OCI-LY1 (cell line): ENCODE measurements around the gene SAG.

Experiments used
- H2AFZ ChIP-seq: fragments of 200-600 bp; sonication (generic), shearing (Covaris generic); 2 replicates; pipeline ENCODE4 v1.6.0; 2014; ENCODE audit warnings: antibody characterized with exemption, mild to moderate bottlenecking, low read length
- H3F3A ChIP-seq: fragments of 200-600 bp; sonication (generic), shearing (Covaris generic); 2 replicates; pipeline ENCODE4 v1.6.0; 2014; ENCODE audit warnings: mild to moderate bottlenecking, antibody characterized with exemption, low read length, moderate library complexity; ENCODE audit not compliant: insufficient read depth
- H3K27ac ChIP-seq: fragments of 200-600 bp; sonication (generic); 2 replicates; pipeline ENCODE4 v1.5.1; 2014; ENCODE audit warnings: low read length, mixed run types, mild to moderate bottlenecking, low read depth; ENCODE audit not compliant: poor library complexity, severe bottlenecking
- H3K27me3 ChIP-seq: fragments of 200-600 bp; sonication (generic); 2 replicates; pipeline ENCODE4 v1.6.0; 2014; ENCODE audit warnings: antibody characterized with exemption, mild to moderate bottlenecking, low read length, moderate library complexity; ENCODE audit not compliant: insufficient read depth
- H3K36me3 ChIP-seq: fragments of 200-600 bp; sonication (generic); 2 replicates; pipeline ENCODE4 v1.6.1; 2014; ENCODE audit warnings: mild to moderate bottlenecking, antibody characterized with exemption, low read length, moderate library complexity, mixed read lengths; ENCODE audit not compliant: insufficient read depth
- H3K4me1 ChIP-seq: fragments of 200-600 bp; sonication (generic); 2 replicates; pipeline ENCODE4 v1.5.1; 2014; ENCODE audit warnings: mild to moderate bottlenecking, low read length, moderate library complexity; ENCODE audit not compliant: insufficient read depth, severe bottlenecking
- H3K4me2 ChIP-seq: fragments of 200-600 bp; sonication (generic), shearing (Covaris generic); 2 replicates; pipeline ENCODE4 v1.6.1; 2014; ENCODE audit warnings: low read length
- H3K4me3 ChIP-seq: fragments of 200-600 bp; sonication (generic); 2 replicates; pipeline ENCODE4 v1.5.1; 2014; ENCODE audit warnings: low read length, low read depth, mild to moderate bottlenecking, mixed read lengths; ENCODE audit not compliant: poor library complexity, severe bottlenecking
- H3K79me2 ChIP-seq: fragments of 200-600 bp; shearing (Covaris generic); 2 replicates; pipeline ENCODE4 v1.6.1; 2016; ENCODE audit warnings: mixed run types, low read length, mixed read lengths; ENCODE audit not compliant: insufficient read depth
- H3K9ac ChIP-seq: fragments of 200-600 bp; sonication (generic), shearing (Covaris generic); 2 replicates; pipeline ENCODE4 v1.6.1; 2014; ENCODE audit warnings: mild to moderate bottlenecking, low read length, mixed read lengths
- H3K9me2 ChIP-seq: fragments of 200-600 bp; sonication (generic), shearing (Covaris generic); 2 replicates; pipeline ENCODE4 v1.6.1; 2014; ENCODE audit warnings: low read depth, mild to moderate bottlenecking, low read length, mixed read lengths
- H3K9me3 ChIP-seq: fragments of 200-600 bp; shearing (Covaris generic); 2 replicates; pipeline ENCODE4 v1.6.1; 2014; ENCODE audit warnings: low read length, mixed read lengths
- H4K20me1 ChIP-seq: fragments of 200-600 bp; sonication (generic), shearing (Covaris generic); 2 replicates; pipeline ENCODE4 v1.6.0; 2016; ENCODE audit warnings: mild to moderate bottlenecking, low read length; ENCODE audit not compliant: insufficient read depth
- EZH2 ChIP-seq: fragments of 200-600 bp; sonication (generic), shearing (Covaris generic); IDR thresholded peaks from 2 replicates; pipeline ENCODE4 v1.8.0; 2017; ENCODE audit warnings: borderline replicate concordance, mixed run types, mild to moderate bottlenecking, antibody characterized with exemption, low read length, moderate library complexity, mixed read lengths
- TF ChIP-seq, protein P1 (sequence below): fragments of 200-600 bp; sonication (generic), shearing (Covaris generic); IDR thresholded peaks from 2 replicates; pipeline ENCODE4 v1.5.1; 2017; ENCODE audit warnings: mild to moderate bottlenecking, antibody characterized with exemption, low read length, moderate library complexity, mixed read lengths

SAG gene

DNA sequence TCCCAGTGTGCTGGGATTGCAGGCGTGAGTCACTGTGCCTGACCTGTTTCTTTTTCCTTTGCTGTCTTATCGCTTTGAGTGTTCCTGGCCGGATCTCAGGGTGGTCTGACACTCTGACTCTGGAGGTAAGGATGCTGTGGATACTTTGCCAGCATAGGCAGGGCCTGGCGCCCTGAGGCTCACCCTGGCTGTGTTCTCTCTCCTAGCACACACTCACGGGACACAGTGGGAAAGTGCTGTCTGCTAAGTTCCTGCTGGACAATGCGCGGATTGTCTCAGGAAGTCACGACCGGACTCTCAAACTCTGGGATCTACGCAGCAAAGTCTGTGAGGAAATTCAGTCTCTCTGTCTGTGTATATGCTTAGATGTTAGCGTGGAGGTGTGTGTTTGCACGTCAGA is 18.0 kb upstream of the SAG start:
- Histone ChIP-seq H3K27me3 (no peaks in the 10 kb centered on the region), H3K9me3 (no peaks in the 10 kb centered on the region), H3K4me2 (no peak overlapping the region), H2AFZ (no peak overlapping the region), H3K4me1 (no peaks in the 10 kb centered on the region), H3K9me2 (no peaks in the 10 kb centered on the region), H3K36me3 (peaks cover 98% of the 10 kb centered on the region), H3K9ac (no peak overlapping the region), H3F3A (no peaks in the 10 kb centered on the region), H4K20me1 (no peaks in the 10 kb centered on the region), H3K27ac (no peak overlapping the region), H3K4me3 (no peak overlapping the region), H3K79me2 (no peaks in the 10 kb centered on the region)
- TF ChIP-seq, protein P1, sequence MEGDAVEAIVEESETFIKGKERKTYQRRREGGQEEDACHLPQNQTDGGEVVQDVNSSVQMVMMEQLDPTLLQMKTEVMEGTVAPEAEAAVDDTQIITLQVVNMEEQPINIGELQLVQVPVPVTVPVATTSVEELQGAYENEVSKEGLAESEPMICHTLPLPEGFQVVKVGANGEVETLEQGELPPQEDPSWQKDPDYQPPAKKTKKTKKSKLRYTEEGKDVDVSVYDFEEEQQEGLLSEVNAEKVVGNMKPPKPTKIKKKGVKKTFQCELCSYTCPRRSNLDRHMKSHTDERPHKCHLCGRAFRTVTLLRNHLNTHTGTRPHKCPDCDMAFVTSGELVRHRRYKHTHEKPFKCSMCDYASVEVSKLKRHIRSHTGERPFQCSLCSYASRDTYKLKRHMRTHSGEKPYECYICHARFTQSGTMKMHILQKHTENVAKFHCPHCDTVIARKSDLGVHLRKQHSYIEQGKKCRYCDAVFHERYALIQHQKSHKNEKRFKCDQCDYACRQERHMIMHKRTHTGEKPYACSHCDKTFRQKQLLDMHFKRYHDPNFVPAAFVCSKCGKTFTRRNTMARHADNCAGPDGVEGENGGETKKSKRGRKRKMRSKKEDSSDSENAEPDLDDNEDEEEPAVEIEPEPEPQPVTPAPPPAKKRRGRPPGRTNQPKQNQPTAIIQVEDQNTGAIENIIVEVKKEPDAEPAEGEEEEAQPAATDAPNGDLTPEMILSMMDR: no peak
- TF ChIP-seq EZH2: no peak

GRCh38 chr2:233290051-233290845 is 17.4 kb upstream of the SAG start:
- no peak overlapping the region for H3K4me3 ChIP-seq
- no peak overlapping the region for H3K27ac ChIP-seq
- no peaks in the 10 kb centered on the region for H4K20me1 ChIP-seq
- TF ChIP-seq EZH2: no peak
- TF ChIP-seq, protein P1: no peak
- H3K9me3 ChIP-seq: no peaks in the 10 kb centered on the region
- no peak overlapping the region for H3K4me2 ChIP-seq
- H3F3A ChIP-seq: no peaks in the 10 kb centered on the region
- no peaks in the 10 kb centered on the region for H3K79me2 ChIP-seq
- no peaks in the 10 kb centered on the region for H3K4me1 ChIP-seq
- H2AFZ ChIP-seq: no peak overlapping the region
- H3K27me3 ChIP-seq: no peaks in the 10 kb centered on the region
- no peaks in the 10 kb centered on the region for H3K9me2 ChIP-seq
- H3K36me3 ChIP-seq: peaks cover 98% of the 10 kb centered on the region
- H3K9ac ChIP-seq: no peak overlapping the region

DNA sequence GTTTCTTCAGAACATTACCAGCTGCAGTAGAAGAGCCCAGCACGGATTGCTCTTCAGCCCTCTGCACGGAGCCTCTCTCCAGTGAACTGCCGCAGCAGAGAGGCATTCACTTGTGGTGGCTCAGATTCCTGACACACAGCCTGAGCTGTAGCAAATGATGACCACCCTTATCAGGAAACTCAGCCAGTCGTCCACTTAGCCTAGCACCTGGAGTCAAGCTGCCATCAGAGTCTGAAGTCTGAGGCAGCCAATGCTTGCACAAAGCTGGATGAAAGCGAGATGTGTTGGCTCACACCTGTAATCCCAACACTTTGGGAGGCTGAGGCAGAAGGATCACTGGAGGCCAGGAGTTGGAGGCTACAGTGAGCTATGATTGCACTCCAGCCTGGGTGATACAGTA is 11.7 kb upstream of the SAG start:
- H3K9me2 ChIP-seq: no peaks in the 10 kb centered on the region
- no peaks in the 10 kb centered on the region for H3K79me2 ChIP-seq
- H3K4me3 ChIP-seq: no peak overlapping the region
- no peak overlapping the region for H3K9ac ChIP-seq
- H3K4me2 ChIP-seq: no peak overlapping the region
- no peaks in the 10 kb centered on the region for H3K9me3 ChIP-seq
- no peak overlapping the region for H2AFZ ChIP-seq
- H4K20me1 ChIP-seq: no peaks in the 10 kb centered on the region
- no peaks in the 10 kb centered on the region for H3K27me3 ChIP-seq
- no peak overlapping the region for H3K27ac ChIP-seq
- H3K36me3 ChIP-seq: peaks cover 56% of the 10 kb centered on the region
- H3F3A ChIP-seq: no peaks in the 10 kb centered on the region
- no peaks in the 10 kb centered on the region for H3K4me1 ChIP-seq
- TF ChIP-seq, protein P1: no peak
- no peak for TF ChIP-seq EZH2
